M059J (cell line): ENCODE data around the gene HID1. TPM values are rescaled to one million over a fixed set of nuclear protein-coding genes. Genes with fewer than 3 reads are reported as not detected.
"Not testable (repeated sequence)": the region's sequence is repeated elsewhere in the genome, so short reads cannot be mapped to it uniquely, and the experiment has no call there.

ENCODE experiments used
- DNase-seq: peaks from one replicate; pipeline ENCODE4 v3.0.0-alpha.2; 2012; ENCODE audit warnings: low read depth
- total RNA-seq: library from RNA; depleted of rRNA; stranded (reverse); fragments of >200 nt; shearing (Covaris generic); gene quantifications from 2 replicates; pipeline ENCODE4 v1.2.3, GENCODE V29; 2014

HID1 gene
- total RNA-seq, 1 experiment from 2014 or later, result 0.39 TPM

GRCh38 chr17:74922694-74923537 is 49.6 kb downstream of the HID1 start, which contains the start of gene USH1G:
Gene USH1G, minus strand, starts transcription at chr17:74923255. Its CDS starts 182 bp downstream, at chr17:74923073.
- DNase-seq, result no peak

- no peak for DNase-seq
These were observed 50.4 kb downstream of the HID1 start for GRCh38 chr17:74922172-74922571.

DNA sequence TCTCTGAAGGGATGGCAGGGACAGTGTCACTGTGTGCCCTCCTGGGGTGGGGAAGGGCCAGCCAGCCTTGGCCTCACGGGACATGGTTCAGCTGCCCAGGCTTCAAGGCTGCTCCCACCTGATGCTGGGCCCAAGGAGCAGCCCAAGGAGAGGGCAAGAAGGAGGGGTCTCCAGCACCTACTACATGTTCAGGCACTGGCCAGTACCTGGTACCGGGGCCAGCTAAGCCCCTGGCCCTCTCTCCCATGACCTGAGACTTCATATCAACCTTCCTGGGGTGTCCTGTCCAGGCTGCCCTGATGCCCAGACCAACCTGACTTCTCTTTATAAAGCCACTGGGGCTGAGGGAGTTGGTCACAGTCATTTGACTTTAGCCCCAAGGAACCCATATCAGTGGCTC is 50.8 kb downstream of the HID1 start:
- DNase-seq, result no peak

DNA sequence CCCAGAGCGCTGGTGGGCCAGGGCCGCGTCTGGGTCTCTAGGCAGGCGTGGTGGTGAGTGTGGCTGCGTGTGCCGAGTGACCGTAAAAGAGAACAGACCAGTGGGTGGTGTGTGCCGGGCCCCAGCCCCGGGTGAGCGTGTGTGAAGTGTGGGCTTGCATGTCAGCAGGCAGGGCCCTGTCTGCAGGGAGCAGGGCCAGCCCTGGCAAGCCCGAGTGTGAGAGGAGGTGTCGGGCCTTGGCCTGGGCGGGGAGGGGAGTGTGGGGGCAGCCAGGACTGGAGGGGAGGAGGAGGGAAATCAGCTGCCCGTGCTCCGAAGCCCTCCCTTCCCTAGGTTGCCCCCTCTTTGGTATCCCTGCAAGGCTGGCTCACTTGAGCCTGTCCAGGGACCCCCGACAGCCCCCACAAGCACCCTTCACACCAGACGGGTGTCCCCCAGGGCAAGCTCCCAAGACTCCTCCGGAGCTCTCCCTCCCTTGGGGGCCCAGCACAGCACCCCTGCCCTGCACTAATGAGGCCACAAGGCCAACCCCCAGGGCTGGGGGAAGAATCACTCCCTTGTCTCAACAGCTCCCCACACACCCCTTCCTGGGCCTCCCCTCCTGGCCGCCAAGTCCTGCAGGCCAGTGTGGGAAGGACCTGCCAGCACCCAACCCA is 51.4 kb downstream of the HID1 start:
- no peak for DNase-seq

DNA sequence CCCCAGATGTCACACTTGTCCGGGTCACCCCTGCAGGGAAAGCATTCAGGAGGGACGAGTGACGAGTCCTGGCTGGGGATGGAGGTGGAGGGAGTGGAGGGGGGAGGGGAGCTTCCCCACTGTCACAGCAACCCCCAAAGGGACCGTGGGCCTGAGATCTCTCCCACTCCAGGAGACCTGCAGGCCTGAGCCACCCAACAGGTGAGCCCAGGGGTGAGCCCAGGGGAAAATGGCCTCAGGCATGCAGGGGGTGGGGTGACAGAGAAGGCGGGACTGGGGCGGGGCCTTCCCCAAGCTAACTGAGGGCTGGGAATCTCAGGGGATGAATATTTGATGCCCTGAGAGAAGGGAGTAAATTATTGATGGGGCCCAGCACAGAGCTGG is 51.9 kb downstream of the HID1 start:
- no peak for DNase-seq

DNA sequence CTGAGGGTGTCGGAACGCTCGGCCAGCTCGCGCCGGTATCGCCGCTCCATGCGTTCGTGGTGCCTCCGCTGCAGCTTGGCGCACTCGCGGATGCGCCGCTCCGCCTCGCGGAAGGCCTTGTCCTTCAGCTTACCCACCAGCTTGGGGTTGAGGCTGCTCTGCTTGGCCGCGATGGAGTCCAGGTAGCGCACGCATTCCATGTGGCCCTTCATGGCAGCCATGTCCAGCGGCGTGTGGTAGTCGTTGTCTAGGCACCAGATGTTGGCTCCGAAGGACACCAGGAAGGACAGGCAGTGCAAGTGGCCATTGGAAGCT is 52.3 kb downstream of the HID1 start:
- DNase-seq, result no peak

GRCh38 chr17:74919440-74920305 is 52.9 kb downstream of the HID1 start:
- peak; percentile 27 for DNase-seq

GRCh38 chr17:74918906-74919305 is 53.7 kb downstream of the HID1 start:
- DNase-seq, result no peak

GRCh38 chr17:74917430-74917829 is 55.1 kb downstream of the HID1 start:
- no peak for DNase-seq

DNA sequence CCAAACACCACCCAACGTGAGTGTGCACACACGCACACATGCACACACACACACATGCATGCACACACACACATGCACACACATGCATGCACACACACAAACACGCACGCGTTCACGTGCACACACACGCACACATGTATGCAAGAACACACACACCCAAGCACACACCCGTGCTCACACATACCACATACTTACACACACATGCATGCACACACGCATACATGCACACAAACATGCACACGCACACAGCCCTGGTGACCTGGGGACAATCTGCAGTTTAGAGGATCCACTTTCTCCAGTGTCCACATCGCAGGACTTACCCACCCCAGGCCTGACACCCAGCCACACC is 55.7 kb downstream of the HID1 start:
- no peak for DNase-seq

DNA sequence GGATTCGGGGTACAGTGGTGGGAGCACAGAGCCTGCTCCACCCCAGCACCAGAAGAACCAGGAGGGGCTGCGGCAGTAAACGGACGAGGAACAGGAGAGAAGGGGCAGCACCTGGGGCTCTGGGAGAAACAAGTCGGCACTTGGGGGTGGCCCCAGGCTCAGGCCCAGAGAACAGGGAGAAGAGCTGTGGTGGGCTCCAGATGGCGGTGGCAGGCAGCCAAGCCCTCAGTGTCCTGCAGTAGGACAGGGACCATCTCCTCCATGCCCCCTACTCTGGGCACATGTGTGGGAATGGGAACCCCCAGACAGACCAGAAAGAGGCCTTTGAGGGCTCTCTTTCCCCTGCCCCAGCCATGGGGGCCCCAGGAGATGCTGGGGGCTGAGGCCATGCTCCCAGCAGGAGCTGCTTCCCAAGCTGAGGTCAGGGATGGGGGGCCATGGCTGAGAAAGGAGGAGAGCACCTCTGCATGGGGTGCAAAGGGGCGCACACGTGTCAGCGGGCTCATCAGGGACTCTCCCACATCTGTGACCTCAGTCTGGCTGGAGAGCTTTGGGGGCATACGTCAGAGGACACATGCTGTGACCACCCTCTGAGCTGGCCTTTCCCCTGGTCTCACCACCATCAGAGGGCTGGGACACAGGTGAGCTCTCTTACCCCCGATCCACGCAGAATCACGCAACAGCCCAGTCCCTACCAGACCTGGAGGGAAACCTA is 56.3 kb downstream of the HID1 start:
- DNase-seq, result no peak

- DNase-seq, result not testable (repeated sequence)
These were observed 61.1 kb downstream of the HID1 start for GRCh38 chr17:74911423-74911822.

DNA sequence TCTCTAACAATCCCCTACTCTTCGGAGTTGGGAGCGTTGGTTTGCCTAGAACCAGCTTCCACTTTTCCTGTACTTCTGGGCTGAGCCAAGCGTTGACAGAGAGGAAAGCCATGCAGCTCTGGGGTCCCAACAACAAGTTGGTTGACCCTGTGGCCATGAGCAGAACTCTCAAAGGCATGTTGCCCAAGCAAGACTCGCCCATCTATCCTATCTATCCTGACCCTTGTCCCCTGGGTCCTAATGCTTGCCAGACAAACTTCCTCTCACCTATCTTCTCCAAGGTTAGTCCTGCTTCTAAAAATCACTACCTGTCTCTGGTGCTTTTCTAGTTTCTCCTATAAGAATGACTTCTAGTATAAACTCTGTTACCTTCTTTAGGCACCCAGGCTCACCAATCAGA is 63.5 kb downstream of the HID1 start:
- not testable (repeated sequence) for DNase-seq

DNA sequence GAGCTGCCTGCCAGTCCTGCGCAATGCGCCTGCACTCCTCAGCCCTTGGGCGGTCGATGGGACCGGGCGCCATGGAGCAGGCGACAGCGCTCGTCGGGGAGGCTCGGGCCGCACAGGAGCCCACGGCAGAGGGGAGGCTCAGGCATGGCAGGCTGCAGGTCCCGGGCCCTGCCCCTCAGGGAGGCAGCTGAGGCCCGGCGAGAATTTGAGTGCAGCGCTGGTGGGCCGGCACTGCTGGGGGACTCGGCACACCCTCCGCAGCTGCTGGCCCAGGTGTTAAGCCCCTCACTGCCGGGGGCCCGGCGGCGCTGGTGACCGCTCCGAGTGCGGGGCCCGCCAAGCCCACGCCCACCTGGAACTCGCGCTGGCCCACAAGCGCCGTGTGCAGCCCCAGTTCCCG is 65.5 kb downstream of the HID1 start:
- no peak for DNase-seq

DNA sequence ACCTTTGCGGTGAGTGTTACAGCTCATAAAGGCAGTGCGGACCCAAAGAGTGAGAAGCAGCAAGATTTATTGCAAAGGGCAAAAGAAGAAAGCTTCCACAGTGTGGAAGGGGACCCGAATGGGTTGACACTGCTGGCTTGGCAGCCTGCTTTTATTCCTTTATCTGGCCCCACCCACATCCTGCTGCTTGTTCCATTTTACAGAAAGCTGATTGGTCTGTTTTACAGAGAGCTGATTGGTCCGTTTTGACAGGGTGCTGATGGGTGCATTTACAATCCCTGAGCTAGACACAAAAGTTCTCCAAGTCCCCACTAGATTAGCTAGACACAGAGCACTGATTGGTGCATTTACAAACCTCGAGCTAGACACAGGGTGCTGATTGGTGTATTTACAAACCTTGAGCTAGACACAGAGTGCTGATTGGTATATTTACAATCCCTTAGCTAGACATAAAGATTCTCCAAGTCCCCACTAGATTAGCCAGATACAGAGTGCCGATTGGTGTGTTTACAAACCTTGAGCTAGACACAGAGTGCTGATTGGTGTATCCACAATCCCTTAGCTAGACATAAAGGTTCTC is 66.3 kb downstream of the HID1 start:
- DNase-seq, result not testable (repeated sequence)

- no peak for DNase-seq
These were observed 67.7 kb downstream of the HID1 start for GRCh38 chr17:74904687-74905409.

GRCh38 chr17:74903671-74904070 is 68.9 kb downstream of the HID1 start:
- no peak for DNase-seq

DNA sequence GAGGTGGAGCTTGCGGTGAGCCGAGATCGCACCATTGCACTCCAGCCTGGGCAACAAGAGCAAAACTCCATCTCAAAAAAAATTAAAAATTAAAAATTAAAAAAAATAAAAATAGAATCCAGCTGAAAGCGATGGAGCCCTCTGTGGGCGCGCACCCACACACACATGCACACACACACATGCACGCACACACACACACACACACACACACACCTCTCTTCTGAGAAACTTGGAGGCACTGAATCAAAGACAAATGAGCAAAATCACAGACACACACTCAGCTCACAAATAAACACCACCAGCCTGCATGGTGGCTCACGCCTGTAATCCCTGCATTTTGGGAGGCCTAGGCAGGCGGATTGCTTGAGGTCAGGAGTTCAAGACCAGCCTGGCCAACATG is 69.5 kb downstream of the HID1 start:
- no peak for DNase-seq

DNA sequence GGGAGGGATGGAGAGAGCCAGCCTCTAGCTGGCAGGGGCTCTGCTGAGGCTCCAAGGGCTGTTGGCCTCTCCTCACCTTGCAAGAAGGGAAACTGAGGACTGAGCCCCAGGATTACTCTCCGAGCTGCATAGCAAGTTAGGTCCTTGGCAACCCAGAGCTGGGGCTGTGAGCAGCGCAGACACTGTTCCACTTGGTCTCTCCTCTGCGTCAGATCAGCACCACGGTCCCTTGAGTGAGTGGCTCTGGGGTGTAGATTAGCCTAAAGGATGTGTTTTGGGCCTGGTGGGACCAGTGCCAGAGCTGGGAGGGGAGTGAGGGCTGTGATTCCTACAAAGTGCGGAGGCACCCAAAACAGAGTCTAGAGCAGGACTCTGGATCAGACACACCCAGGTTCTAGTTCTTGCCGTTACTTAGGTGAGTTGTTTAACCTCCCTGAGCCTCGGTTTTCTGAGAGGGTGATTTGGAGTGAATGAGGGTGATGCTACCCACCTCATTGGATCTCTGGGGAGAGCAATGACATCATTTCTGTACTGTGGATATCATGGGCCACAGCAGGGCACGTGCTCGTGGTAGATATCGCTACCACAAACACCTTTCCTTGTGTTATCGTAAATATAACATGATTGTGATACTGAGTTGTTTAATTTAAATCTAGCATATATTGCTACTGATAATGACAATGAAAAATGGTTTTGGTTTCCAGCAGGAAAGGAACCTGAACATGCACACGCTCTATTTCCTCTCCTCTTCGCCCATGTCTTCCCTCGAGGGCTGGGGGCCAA is 71.0 kb downstream of the HID1 start:
- DNase-seq, result no peak
